HG02981 (cell line): ENCODE measurements around the gene HERC2.

Experiments
- ATAC-seq: cut with Tn5 transposase; IDR thresholded peaks from one replicate; pipeline ENCODE4 v1.9.1; 2021; ENCODE audit warnings: mild to moderate bottlenecking, moderate library complexity; ENCODE audit not compliant: unreplicated experiment

HERC2 gene

DNA sequence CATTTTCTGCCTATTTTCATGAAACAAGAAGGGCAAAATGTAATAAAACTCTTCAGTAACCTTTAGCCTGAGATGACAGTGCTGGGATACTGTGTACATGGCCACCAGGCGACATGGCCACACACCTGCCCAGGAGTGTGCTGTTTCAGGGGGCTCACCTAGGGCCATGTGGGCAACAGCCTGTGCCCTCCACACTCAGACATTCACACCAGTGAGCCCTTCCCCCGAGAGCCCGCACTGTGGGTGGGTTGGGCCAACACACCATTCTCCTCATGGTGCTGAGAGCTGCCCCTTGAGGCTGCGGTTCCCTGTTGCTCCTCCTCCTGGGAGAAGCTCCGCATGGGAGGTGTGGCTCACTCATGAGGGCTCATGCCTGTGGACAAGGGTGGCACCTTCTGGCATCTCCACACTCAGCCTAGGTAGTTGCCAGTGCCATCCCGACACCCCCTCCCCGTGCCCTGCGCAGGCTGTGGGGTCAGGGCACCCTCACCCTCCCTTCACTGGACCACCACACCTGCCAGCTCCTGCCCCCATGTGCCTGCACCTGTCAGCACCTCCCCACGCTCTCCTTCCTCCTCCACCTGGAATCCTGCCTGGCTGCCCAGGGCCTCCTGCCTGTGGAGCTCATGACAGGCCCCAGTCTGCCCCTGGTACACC lies 242.5 kb downstream of the HERC2 start:
- no peak for ATAC-seq

DNA sequence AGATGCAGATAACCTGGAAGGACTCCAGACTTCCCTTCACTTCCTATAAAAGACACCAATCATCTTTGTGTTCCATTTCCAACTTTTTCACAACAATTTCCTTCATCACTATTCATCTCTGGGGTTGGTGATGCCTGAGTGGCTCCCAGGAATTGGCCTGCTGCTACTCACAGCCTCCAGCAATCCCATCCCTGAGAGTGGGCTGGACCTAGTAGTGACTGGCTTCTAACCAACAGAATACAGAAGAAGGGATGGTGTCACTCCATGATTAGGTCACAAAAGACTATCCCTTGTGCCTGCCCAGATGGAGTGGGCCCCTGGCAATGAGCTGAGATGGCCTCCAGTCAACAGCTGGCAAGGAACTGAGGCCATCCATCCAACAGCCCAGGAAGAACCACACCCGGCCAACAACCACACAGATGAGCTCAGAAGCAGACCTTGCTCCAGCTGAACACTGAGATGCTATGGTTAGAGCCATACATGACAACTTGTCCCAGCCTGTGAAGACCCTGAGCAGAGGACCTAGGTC lies 243.7 kb downstream of the HERC2 start:
- no peak for ATAC-seq

DNA sequence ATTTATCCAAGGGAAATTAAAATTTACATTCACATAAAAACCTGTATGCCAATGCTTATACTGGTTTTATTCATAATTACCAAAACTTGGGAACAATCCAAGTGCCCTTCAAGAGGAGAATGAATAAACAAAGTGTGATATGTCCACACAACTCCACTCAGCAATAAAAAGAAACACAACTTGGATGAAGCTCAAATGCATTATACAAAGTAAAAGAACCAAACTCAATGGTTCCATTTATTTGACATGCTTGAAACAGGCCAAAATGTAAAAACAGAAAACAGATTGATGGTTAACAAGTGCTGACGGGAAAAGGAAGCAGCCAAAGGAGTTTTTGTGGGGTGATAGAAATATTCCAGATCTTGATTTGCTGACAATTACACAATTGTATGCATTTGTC lies 246.4 kb downstream of the HERC2 start:
- ATAC-seq: no peak

DNA sequence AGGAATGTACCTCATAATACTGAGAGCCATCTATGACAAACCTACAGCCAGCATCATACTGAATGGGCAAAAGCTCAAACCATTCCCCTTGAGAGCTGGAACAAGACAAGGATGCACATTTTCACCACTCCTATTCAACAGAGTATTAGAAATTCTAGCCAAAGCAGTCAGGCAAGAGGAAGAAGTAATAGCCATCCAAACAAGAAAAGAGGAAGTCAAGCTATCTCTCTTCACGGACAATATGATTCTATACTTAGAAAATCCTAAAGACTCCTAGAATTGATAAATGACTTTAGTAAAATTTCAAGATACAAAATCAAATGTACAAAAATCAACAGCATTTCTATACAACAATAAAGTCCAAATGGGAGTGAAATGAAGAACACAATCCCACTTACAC lies 253.0 kb downstream of the HERC2 start:
- no peak for ATAC-seq

DNA sequence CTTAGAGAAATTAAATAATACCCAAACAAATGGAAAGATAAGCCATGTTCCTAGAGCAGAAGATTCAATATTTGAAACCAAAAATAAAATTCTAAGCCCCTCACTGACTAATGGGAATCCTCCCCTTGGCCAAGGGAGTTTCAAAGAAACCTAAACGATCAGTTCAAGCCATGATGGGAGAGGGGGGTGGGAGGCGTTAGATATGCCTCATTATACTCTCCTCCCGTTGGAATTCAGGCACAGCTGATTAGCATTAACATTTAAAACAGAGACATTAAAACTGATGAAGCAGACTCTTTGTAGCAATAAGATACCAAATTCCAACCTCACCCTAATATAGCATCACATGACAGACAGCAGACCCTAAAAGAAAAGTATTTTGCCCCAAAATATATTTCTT lies 255.7 kb downstream of the HERC2 start:
- ATAC-seq: no peak
